Measurements from ENCODE around the gene RUNDC1.

The RUNDC1 gene

GRCh38 chr17:43042025-43042628, 61.8 kb downstream of the RUNDC1 start:
- DNase-seq (ENCODE audit: low read depth in 2 of 2), result no peak

Data from stimulated activated CD4-positive, alpha-beta T cell treated with anti-CD3 and anti-CD28 coated beads, Interleukin-1b, Interleukin-23, amount 100 ng/mL, for 4 hours (primary cell).